SIG-M5 (cell line): ENCODE results near the gene SSRP1.
"Not testable (repeated sequence)": the region's sequence is repeated elsewhere in the genome, so short reads cannot be mapped to it uniquely, and the experiment has no call there.

Experiments used
- DNase-seq: peaks from one replicate; lab custom pipeline; 2025; lab: John Stamatoyannopoulos, UW

SSRP1 gene, protein sequence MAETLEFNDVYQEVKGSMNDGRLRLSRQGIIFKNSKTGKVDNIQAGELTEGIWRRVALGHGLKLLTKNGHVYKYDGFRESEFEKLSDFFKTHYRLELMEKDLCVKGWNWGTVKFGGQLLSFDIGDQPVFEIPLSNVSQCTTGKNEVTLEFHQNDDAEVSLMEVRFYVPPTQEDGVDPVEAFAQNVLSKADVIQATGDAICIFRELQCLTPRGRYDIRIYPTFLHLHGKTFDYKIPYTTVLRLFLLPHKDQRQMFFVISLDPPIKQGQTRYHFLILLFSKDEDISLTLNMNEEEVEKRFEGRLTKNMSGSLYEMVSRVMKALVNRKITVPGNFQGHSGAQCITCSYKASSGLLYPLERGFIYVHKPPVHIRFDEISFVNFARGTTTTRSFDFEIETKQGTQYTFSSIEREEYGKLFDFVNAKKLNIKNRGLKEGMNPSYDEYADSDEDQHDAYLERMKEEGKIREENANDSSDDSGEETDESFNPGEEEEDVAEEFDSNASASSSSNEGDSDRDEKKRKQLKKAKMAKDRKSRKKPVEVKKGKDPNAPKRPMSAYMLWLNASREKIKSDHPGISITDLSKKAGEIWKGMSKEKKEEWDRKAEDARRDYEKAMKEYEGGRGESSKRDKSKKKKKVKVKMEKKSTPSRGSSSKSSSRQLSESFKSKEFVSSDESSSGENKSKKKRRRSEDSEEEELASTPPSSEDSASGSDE

DNA sequence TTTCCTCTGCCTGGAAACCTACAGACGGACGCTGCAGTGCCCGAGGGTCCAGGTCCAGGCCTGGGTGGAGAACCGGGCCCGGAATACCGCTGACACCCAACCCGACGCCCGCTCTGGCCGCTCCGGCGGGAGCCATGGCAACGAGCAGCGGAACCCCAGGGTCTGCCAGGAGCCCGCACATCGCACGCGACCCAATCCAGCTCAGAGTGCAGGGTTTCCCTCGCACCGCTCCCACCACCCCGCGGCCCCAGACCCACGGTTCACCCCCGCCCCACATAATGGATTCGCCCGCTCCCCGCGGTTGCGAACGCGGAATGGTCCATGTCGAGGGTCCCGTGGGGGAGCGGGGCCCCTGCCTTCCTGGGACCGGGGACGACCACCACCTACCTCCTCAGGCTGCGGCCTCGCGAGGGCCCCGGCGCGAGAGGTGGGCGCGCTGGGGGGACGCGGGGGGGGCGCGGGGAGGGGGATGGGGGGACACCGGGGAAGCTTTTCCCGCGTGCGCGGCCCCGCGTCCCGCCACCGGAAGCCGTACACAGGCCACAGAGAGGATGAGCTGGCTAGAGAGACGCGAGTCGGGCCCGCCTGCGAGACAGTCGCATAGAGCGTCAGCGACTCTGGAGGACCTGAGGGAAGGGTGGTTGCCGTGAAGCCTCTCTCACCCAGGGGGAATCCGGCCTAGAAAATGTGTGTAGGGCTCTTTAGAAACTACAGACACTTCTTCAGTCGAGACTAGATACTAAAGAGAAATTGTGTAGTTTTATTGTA is at the start of gene SSRP1:
TSS of gene SSRP1 (minus strand) at position 550 of the 768 bp plus-strand sequence. CDS start 771 bp downstream, outside the sequence.
- no peak for DNase-seq

DNA sequence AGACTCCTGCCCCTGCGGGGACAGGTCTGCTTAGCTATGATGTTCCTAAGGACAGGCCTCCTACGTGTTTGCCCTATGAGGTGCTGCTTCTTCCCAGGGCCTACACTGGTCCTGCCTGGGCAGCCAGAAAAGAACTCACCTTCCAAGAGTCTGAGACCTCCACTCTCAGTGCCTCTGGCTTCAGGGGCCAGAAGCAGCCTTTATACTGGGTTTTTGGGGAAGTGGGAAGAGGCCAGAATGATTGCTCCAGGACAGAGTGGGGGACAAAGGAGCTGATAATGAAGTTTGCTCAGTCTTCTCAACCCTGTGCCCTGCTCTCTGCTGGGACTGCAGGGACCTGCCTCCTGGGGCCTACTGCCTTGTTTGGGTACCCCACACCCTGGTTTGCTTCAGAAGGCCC is 45.3 kb upstream of the SSRP1 start, which contains the start of gene PRG3:
TSS of gene PRG3 (minus strand) at position 176 of the 400 bp plus-strand sequence. CDS start 442 bp downstream, outside the sequence.
- DNase-seq: no peak

DNA sequence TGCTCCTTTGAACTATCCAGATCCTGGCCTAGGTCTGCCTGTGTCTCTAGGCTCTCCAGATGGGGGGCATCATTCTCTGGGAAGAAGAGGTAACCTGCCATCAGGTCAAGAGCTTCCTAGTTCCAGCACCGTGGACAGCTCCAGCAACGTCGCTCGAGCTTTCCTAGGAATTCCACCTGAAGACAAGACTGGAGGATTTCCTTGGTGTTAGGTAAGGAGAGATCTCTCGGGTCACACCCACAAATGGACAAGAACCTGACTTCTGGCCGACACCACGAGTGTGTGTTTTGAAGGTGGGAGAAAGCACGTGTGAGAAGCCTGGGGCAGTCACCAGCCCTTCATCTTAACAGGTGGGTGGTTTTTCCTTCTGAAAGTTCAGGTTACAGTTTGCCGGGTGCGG is 44.0 kb upstream of the SSRP1 start:
- DNase-seq: no peak

DNA sequence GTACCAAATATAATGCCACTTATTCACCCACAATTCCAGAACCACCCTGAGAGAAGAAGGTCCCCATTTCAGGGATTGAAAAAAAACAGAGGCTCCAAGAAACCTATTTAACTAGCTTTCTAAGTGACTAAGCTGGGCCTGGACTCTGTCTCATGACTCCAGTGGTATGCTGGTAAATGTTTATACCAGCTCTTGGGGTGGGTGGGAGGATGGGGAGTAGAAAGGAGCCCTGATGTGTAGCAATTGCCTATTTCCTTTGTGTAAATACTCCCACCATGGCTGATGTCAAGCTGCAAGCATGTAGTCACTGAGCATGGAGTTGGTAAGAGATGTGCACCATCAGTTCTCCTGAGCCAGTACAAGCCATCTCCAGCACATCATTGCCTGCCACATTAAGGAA is 42.5 kb upstream of the SSRP1 start:
- no peak for DNase-seq

DNA sequence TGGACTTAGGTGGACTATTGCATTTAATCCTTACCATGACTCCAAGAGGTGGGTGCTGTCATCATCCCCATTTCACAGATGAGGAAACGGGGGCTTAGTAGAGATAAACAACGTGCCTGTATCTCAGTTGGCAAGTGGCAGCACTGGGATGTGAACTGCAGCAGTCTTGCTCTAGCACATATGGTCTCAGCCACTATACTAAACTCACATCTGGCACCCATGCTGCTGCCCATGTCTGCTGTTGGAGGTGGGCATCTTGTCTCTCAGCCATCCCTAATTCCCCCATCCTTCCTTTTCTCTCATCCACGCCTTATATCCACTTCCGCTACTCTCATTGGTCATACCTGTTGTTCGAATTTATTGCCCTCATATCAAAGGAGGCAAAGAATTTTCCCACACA is 41.4 kb upstream of the SSRP1 start:
- DNase-seq: no peak

DNA sequence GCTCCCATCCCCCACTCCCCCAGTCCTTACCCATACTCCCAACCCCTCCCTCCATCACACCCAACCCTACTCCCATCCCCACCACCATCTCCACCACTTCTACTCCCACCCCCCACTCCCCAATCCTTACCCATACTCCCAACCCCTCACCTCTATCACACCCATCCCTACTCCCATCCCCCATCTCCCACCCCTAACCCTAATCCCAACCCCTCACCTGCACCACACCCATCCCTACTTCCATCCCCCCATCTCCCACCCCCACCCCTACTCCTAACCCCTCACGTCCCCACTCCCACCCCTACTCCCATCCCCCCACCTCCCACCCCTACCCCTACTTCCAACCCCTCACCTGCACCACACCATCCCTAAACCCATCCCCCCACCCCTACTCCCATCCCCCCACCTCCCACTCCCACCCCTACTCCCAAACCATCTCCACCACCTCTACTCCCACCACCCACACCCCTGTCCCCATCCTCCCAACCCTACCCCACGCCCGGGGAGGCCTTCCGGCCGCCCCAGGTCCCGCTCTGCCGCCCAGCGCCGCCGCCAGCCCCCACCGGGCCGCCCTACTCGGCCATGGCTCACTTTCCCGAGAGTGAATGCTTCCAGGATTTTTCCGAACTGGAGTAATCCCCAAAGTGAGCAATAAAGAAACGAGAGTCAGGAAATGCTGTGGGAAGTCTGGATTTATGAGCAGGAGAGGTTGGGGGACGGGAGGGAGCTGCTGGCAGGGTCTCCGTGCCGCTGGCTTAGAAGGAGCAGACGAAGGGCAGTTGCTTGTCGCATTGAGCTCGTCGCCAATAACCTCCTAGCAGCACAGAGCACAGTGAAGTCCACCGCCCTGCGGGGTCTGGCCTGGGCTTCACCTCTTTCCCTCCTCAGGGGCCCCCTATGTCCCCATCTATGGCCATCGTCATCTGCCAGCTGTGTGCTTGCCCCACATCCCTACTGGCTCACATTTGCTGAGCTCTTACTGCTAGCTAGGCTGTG is 40.7 kb upstream of the SSRP1 start:
- no peak for DNase-seq

DNA sequence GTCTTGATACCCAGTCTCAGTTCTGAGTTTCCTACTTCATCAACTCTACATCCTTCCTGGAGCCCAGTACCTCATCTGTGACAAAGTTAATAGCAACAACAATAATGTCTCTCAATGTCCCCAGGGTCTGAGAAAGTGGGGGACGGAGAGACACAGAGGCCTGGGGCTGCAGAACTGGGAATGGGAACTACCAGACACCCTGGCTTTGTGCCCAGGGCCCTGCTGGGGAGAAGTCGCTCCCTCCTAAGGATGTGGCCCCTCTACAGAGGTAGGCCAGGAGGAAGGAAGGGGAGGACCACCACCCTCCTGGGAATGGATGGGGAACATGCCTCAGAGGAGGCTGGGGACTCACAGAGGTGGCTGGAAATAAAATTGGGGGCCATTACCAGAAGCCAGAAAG is 39.8 kb upstream of the SSRP1 start:
- DNase-seq: no peak

DNA sequence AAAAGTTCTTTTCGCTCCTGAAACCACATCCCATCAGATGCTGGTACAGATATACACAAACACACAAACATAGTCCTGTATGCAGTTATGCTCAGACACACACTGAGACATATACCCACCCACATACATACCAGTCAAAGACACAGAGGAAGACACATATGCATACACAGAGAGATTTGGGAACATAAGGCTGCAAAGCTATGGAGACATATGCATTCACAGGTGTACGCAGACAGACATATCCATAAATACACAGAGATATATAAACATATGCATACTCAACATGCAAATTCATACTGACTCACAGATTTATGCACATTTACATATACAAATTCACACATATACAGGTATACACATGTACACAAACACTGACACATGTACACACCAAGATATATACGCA is 39.3 kb upstream of the SSRP1 start:
- no peak for DNase-seq

DNA sequence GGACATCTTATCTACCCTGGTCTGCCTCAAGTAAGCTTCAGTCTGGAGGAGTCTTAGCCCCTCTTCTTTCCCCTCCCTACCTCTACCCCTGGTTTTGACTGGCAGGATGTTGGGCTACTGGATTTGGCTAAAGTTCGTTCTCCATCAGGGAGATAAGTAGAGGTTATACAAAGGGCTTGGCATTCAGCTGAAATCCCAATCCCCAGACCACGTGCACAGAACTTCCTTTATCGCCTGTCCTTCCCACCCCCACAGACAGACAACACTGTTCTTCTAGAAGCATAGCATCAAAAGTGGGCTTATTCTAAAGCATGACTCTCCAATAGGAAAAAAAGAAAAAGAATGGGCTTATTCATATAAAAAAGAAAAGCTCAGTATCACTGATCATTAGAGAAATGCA is 37.5 kb upstream of the SSRP1 start:
- no peak for DNase-seq

DNA sequence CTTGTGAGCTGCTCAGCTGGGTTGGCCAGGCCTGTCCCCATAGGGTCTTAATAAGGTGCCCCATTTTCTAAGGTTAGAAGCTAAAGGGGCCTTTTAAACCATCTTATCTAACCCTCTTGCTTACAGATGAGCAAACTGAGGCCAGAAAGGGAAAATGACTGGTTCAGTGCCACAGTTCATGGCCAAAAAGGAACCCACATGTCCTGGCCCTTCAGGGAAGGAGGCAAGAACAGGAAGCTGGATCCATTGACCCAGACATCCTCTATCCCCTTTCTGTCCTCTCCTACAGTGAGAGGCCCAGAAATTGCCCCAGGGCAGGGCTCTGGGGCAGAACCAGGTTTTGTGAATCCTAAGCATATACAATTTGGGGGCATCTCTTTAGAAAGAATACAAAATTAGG is 35.2 kb upstream of the SSRP1 start:
- DNase-seq: no peak

DNA sequence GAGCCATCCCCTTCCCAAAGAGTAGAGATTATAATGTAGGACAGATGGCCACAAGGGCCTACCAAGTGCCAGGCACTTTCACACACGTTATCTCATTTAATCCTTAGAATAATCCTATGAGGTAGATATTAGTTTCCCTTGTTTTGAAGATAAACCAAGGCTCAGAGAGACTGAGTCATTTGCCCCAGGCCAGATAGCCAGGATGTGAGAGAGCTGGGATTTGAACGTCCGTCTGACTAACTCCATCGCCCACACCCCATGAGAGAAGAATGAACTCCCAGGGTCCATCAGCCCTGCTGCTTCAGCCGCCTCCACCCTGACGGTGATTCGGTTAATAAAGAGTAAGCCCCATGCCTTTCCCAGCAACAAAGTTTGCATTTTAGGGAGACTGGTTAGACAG is 34.6 kb upstream of the SSRP1 start:
- no peak for DNase-seq

DNA sequence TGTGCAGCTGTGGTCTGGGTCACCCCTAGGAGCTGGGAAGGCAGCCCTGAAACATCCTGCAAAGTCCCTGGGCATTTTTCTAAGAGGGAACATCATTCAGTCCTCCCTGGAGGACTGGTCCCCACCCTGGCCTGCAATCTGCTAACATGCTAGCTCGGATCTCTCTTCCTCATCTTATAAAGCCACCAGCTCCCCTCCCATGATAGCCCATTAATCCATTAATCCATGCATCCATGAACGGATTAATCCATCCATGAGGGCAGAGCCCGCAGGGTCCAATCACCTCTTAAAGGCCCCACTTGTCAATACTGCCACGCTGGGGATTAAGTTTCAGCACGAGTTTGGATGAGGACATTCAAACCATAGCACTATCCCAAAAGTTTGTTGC is 33.1 kb upstream of the SSRP1 start:
- DNase-seq: no peak

DNA sequence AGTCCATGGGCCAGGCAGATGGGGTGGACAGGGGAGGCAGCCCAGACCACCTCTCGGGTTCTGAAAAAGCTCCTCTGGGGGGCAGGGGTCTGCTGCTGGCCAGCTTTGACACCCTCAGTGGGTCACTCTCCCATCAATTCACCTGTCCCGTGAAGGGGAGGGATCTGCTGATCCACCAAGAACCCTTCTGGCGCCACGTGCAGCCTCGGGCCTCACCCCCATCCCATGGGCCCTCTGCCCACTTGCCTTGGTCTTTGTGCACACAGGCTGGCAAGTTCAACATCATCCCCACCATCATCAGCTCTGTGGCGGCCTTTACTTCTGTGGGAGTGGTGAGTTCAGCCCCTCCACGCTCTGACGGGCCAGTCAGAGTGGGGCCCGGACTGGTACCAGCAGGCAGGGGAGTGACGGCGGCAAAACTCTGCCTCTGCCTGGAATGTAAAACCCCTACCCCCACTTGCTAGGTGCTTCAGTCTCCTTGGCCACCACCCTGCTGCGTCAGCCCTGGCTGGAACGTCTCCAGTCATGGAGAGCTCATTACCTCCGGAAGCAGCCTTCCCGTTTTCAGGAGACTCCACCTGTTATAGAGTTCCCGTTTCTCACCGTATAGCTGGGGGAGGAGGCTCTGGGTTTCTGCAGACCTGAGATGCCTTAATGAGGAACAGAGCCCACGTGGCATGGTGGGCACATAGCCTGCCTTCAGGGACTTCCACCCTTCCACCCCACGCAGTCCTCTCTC is 32.6 kb upstream of the SSRP1 start:
- no peak for DNase-seq

DNA sequence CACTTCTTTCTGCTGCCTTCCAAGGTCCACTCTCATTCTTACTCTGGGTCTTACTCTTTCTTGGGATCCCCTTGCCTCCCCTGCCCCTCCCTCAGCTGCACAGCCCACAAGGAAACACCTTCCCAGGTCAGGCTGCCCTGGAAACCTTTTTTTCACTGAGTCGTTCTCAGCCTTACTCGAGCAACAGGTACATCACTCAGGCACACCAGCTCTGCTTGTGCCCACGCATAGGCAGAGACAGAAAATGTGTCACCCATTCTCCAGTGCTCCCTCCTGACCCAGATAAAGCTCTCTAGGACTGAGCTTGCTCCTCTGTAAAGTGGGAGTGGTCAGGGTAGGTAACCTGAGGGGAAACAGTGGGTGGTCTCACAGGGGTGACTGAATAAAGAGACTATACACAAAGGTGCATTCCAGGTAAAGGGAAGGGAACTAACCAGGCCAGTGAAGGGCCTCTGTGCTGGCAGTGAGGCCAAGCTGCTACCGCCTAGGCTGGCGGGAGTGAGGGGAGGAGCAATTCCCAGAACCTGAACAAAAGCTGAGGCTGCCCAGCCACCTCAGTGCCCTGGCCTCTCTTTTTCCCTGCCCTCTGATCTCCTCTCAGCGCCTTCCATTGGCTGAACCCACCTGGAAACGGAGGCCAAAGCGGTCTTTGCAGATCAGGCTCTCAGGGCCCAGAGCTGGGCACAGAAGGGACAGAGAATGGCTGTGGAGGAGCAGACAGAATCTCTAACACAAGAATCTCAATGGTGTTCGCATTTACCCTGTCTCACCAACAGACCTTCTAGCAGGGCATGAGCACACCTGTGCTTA is 29.4 kb upstream of the SSRP1 start:
- no peak for DNase-seq

DNA sequence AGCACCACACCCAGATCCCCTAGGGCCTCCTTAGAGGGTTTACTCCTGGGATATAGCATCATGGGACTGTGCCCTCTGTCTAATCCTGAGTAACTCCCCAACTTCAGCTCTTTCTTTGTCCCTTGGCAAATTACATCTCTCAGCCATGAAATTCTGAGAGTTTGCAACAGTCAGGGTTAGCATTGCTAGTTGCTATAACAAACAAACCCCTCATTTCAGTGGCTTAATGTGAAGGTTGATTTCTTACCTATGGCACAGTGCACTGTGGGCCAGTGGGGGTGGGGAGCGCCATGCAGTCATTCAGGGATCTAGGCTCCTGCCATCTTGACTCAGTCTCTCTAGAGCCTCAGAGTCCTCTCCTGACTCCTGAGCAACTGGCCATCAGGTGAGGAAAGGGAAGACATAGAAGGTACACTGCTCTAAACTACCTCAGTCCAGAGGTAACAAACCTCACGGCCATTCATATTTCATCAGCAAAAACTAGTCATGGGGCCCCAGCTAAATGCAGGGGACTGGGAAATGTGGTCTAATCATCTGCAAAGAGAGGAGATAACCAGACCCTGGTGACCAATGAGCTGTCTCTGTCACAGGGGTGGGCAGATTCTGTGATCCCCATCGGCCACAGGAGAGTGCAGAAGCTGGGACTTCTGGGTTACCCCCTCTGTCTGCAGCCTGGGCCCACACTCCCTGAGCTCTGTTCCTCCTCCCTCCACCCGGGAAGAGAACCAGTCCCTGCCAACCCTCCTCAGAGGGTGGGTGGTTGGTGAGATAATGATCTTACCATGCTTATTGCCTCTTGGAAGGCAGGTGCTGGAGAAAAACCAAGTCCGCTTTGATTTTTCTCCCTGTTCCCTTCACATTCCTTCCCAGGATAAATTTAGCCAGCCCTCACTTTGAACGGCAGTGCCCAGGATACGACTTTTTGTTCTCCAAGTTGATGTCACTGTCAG is 27.7 kb upstream of the SSRP1 start:
- no peak for DNase-seq

DNA sequence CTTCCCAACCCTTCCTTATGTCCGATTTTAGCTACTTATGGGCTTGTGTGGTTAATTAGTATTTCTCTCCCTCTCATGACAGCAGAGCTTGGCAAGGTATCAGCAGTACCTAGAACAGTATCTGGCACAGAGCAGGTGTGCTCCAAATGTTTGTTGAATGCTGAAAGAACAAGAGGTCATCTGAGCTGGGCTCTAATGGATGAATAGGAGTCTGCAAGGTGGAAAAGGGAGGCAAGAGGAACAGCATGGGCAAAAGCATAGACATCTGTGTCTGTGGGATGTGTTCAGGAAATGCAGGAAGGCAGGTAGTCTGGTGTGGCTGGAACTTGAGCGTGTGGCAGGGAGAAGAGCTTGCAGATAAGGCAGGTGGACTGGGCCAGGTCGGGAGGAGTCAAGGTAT is 26.2 kb upstream of the SSRP1 start:
- no peak for DNase-seq

DNA sequence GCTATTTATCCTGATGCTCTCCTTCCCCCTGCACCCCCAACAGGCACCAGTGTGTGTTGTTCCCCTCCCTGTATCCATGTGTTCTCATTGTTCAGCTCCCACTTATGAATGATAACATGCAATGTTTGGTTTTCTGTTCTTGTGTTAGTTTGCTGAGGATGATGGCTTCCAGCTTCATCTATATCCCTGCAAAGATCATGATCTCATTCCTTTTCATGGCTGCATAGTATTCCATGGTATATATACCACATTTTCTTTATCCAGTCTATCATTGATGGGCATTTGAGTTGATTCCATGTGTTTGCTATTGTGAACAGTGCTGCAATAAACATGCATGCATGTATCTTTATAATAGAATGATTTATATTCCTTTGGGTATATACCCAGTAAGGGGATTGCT is 25.7 kb upstream of the SSRP1 start:
- not testable (repeated sequence) for DNase-seq

DNA sequence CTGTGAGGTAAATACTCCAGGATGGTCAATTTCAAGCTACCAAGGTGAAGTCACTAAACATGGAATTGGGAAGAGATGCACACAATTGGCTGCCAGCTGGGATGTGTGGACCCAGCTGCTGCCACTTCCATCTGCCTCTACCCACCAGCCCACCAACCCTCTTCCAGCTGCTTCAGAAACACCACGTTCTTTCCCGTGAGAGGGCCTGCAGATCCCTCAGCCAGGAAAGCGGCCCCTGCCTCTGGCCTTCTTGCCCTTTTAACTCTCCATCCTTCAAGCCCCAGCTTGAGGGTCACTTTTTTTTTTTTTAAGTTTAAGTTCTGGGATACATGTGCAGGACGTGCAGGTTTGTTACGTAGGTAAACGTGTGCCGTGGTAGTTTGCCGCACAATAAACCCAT is 25.3 kb upstream of the SSRP1 start:
- no peak for DNase-seq
